GM12872 (cell line): ENCODE results near the gene TMEM47.
A peak's percentile ranks its signal among the peaks of the same experiment; 100 is the strongest.

Experiments
- TF ChIP-seq, protein P1 (sequence below): IDR thresholded peaks from 3 replicates; pipeline ENCODE4 v1.5.1; 2011; ENCODE audit warnings: low read depth, mild to moderate bottlenecking, low read length, moderate library complexity; ENCODE audit not compliant: insufficient read depth

The TMEM47 gene

GRCh38 chrX:34654696-34655490 lies 2.2 kb downstream of the TMEM47 start:
- TF ChIP-seq, protein P1, sequence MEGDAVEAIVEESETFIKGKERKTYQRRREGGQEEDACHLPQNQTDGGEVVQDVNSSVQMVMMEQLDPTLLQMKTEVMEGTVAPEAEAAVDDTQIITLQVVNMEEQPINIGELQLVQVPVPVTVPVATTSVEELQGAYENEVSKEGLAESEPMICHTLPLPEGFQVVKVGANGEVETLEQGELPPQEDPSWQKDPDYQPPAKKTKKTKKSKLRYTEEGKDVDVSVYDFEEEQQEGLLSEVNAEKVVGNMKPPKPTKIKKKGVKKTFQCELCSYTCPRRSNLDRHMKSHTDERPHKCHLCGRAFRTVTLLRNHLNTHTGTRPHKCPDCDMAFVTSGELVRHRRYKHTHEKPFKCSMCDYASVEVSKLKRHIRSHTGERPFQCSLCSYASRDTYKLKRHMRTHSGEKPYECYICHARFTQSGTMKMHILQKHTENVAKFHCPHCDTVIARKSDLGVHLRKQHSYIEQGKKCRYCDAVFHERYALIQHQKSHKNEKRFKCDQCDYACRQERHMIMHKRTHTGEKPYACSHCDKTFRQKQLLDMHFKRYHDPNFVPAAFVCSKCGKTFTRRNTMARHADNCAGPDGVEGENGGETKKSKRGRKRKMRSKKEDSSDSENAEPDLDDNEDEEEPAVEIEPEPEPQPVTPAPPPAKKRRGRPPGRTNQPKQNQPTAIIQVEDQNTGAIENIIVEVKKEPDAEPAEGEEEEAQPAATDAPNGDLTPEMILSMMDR: no peak

- TF ChIP-seq, protein P1: no peak
Observed at GRCh38 chrX:34653811-34654210, 3.3 kb downstream of the TMEM47 start.

DNA sequence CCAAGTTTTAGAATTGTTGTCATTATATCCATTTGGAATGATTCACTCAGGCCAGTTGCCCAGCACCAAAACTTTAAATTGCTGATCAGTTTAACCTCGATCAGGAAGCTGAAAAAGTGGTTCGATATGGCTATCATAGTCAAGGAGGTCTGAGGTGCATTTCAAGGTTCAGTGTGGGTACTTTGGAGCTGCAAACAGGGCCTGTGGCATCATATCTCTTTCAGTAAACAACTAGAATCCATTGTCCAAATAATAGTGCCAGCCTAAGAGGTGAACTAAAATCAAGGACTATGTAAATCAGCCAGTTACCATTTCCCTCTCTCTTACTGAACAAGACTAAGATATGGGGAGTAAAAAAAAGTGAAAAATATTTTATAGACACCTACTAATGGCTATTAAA lies 14.2 kb downstream of the TMEM47 start:
- TF ChIP-seq, protein P1: no peak

GRCh38 chrX:34638116-34638515 lies 19.0 kb downstream of the TMEM47 start:
- TF ChIP-seq, protein P1: peak; percentile 14; the same call in 1 of the 3 replicates

GRCh38 chrX:34634349-34634748 lies 22.7 kb downstream of the TMEM47 start:
- TF ChIP-seq, protein P1: no peak

GRCh38 chrX:34632384-34632783 lies 24.7 kb downstream of the TMEM47 start:
- TF ChIP-seq, protein P1: no peak

GRCh38 chrX:34631479-34632220 lies 25.4 kb downstream of the TMEM47 start:
- TF ChIP-seq, protein P1: no peak
